ENCODE data around the gene TAF11L5.
"Not testable (repeated sequence)": the region's sequence is repeated elsewhere in the genome, so short reads cannot be mapped to it uniquely, and the experiment has no call there.

- not testable (repeated sequence) for TF ChIP-seq CTCF (conservative IDR thresholded peaks at IDR 0.05; ENCODE audit: low read depth, low read length); RFX5 (IDR thresholded peaks at IDR 0.05; ENCODE audit: low read depth, low read length); BHLHE40 (IDR thresholded peaks at IDR 0.05; ENCODE audit: low read depth, low read length); POLR2A (IDR thresholded peaks at IDR 0.05; ENCODE audit: low read depth, low read length); USF2 (IDR thresholded peaks at IDR 0.05; ENCODE audit: low read depth, low read length)
Observed at GRCh38 chr5:17528369-17528768, 3.3 kb downstream of the TAF11L5 start, which contains the start of gene TAF11L6.

Data from IMR-90 (cell line).